Measurements from ENCODE around the gene HMGXB3. TPM values are rescaled to one million over a fixed set of nuclear protein-coding genes. Genes with fewer than 3 reads are reported as not detected.

The HMGXB3 gene
- total RNA-seq, 2 donors from 2014 or later: 22.6 to 43.5 TPM

GRCh38 chr5:150051657-150052195, 51.2 kb downstream of the HMGXB3 start:
- TF ChIP-seq POLR2A (IDR thresholded peaks at IDR 0.05): no peak
- TF ChIP-seq CTCF (IDR thresholded peaks at IDR 0.05): no peak
- Histone ChIP-seq H3K27ac (no peak overlapping the region), H3K36me3 (replicated peaks in 1 of 2; ENCODE audit: insufficient read depth in 1 of 2, low read depth in 2 of 2) (peaks cover 26 to 57% of the 10 kb centered on the region in 2 donors), H3K9me3 (no peaks in the 10 kb centered on the region), H3K4me1 (peaks cover 7% of the 10 kb centered on the region), H3K4me3 (no peak overlapping the region), H3K27me3 (no peaks in the 10 kb centered on the region)
- intact Hi-C loops (cut with DNase I): no loop called here
- WGBS, 2 donors: 85 to 88% methylated on average over 18 of the region's 18 CpGs
- ATAC-seq (no peak), DNase-seq (no peak)

DNA sequence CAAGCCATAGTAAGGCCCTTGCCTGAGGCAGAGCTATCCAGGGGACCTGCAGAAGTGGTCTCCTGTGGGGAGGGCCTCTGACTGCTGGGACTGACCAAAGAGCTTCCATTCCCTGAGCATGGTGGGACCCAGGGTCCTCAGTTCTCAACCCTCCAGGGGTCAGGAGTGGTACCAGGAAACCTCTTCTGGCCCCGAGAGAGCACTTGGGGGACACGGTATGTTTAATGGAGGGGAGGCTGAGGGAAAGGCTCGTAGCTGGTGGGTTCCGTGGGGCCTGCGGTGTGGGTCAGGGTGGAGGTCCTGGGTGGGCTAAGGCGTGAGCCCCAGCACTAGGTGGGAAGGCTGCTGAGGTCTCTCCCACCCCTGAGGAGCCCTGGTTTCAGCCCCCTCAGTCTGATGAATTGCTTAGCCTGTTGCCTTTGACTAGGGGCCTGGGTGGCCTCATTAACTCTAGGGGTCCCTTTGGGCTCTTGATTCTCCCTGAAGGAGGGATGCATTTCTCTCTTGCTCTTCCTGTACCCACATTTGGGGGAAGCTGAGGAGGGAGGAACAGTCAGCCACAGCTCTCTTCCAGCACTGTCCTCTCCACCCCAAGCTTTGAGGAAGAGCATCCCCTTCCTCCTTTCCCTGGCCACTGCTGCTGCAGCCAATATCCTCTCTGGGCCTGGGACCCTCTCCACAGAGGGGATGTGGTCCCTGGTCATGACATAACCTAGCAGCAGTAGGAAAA, 51.9 kb downstream of the HMGXB3 start:
- no peak overlapping the region for H3K4me3 ChIP-seq
- ATAC-seq (no peak), DNase-seq (no peak)
- H3K27me3 ChIP-seq: no peaks in the 10 kb centered on the region
- no peak overlapping the region for H3K27ac ChIP-seq
- TF ChIP-seq CTCF (IDR thresholded peaks at IDR 0.05): no peak
- TF ChIP-seq POLR2A (IDR thresholded peaks at IDR 0.05): no peak
- H3K36me3 ChIP-seq (replicated peaks in 1 of 2; ENCODE audit: insufficient read depth in 1 of 2, low read depth in 2 of 2): peaks cover 21 to 55% of the 10 kb centered on the region in 2 donors
- 80 to 84% methylated on average over 5 to 6 of the region's 6 CpGs for WGBS, 2 donors
- intact Hi-C loops (cut with DNase I): no loop called here
- H3K9me3 ChIP-seq: no peaks in the 10 kb centered on the region
- H3K4me1 ChIP-seq: peaks cover 7% of the 10 kb centered on the region

- 76 to 87% methylated on average over 9 of the region's 9 CpGs for WGBS, 2 donors
- Histone ChIP-seq H3K27me3 (no peaks in the 10 kb centered on the region), H3K36me3 (replicated peaks in 1 of 2; ENCODE audit: insufficient read depth in 1 of 2, low read depth in 2 of 2) (peaks cover 16 to 49% of the 10 kb centered on the region in 2 donors), H3K9me3 (no peaks in the 10 kb centered on the region), H3K4me1 (peaks cover 7% of the 10 kb centered on the region), H3K27ac (no peak overlapping the region), H3K4me3 (no peak overlapping the region)
- intact Hi-C loops (cut with DNase I): no loop called here
- DNase-seq: no peak
- no peak for ATAC-seq
- TF ChIP-seq CTCF (IDR thresholded peaks at IDR 0.05): no peak
- no peak for TF ChIP-seq POLR2A (IDR thresholded peaks at IDR 0.05)
Measured at GRCh38 chr5:150052956-150053712, 52.6 kb downstream of the HMGXB3 start.

GRCh38 chr5:150053713-150054392, 53.3 kb downstream of the HMGXB3 start:
- TF ChIP-seq POLR2A (IDR thresholded peaks at IDR 0.05): no peak
- ATAC-seq (no peak), DNase-seq (no peak)
- no peaks in the 10 kb centered on the region for H3K9me3 ChIP-seq
- no peak overlapping the region for H3K4me3 ChIP-seq
- no peaks in the 10 kb centered on the region for H3K27me3 ChIP-seq
- H3K4me1 ChIP-seq: peaks cover 7% of the 10 kb centered on the region
- no peak overlapping the region for H3K27ac ChIP-seq
- intact Hi-C loops (cut with DNase I): no loop called here
- H3K36me3 ChIP-seq (replicated peaks in 1 of 2; ENCODE audit: insufficient read depth in 1 of 2, low read depth in 2 of 2): peaks cover 16 to 43% of the 10 kb centered on the region in 2 donors
- WGBS, 2 donors: 93 to 94% methylated on average over 9 to 14 of the region's 14 CpGs

GRCh38 chr5:150054569-150054968, 54.0 kb downstream of the HMGXB3 start:
- H3K27ac ChIP-seq: no peak overlapping the region
- H3K4me1 ChIP-seq: peaks cover 7% of the 10 kb centered on the region
- H3K36me3 ChIP-seq (replicated peaks in 1 of 2; ENCODE audit: insufficient read depth in 1 of 2, low read depth in 2 of 2): peaks cover 15 to 37% of the 10 kb centered on the region in 2 donors
- no peaks in the 10 kb centered on the region for H3K27me3 ChIP-seq
- DNase-seq: no peak
- no peaks in the 10 kb centered on the region for H3K9me3 ChIP-seq
- H3K4me3 ChIP-seq: no peak overlapping the region
- WGBS, 2 donors: 98 to 100% methylated on average over 2 of the region's 2 CpGs
- intact Hi-C loops (cut with DNase I): no loop called here
- TF ChIP-seq CTCF (IDR thresholded peaks at IDR 0.05) (no peak), POLR2A (IDR thresholded peaks at IDR 0.05) (no peak)
- ATAC-seq: no peak

Measured in body of pancreas (tissue), 4 donors.